SH-SY5Y (cell line): ENCODE data around the gene CCSER1.

Experiments used
- GATA2 ChIP-seq: IDR thresholded peaks from 2 replicates; pipeline ENCODE4 v1.6.1; 2011; ENCODE audit warnings: mild to moderate bottlenecking, low read depth, low read length
- GATA3 ChIP-seq: IDR thresholded peaks from 2 replicates; pipeline ENCODE4 v1.6.1; 2011; ENCODE audit warnings: low read depth, mild to moderate bottlenecking, low read length, moderate library complexity

GRCh38 chr4:91283726-91284230, 1156.6 kb downstream of the CCSER1 start:
- TF ChIP-seq GATA2 (no peak), GATA3 (no peak)
